GM19025 (cell line): ENCODE data around the gene MAT2B.

Experiments used
- ATAC-seq: cut with Tn5 transposase; IDR thresholded peaks from one replicate; pipeline ENCODE4 v1.9.1; 2021; ENCODE audit warnings: mild to moderate bottlenecking, low read depth, moderate library complexity; ENCODE audit not compliant: unreplicated experiment

The MAT2B gene

DNA sequence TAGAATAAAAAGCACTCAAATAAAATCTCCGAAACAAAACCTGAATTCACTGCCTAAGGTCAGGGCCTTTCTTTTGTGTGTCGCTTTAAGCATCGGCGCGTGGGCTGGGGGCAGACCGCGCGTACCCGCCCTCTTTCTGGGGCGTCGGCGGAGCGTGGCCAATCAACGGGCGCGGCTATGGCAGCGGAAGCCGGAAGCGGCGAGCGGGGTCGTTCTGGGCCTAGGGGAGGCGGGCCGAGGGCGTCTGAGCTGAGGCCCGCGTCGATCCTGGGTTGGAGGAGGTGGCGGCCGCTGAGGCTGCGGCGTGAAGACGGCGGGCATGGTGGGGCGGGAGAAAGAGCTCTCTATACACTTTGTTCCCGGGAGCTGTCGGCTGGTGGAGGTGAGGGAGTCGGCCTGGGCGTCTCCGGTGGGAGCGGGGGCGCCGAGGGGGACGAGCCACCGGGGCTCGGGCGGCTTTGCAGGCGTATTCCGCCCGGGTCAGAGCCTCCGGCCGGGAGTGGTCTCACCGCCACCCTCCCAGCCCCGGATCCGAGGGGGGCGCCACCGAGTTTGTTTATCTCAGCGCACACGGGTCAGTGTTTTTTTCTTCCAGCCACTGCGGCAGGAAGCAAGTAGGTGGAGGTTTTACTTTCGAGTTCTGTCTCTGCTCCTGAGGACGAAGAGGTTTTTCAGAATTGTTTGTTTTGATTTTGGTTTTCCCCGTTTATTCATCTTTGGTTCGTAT lies at the start of gene MAT2B:
TSS of gene MAT2B (plus strand) at position 252 of the 727 bp plus-strand sequence. CDS start at position 320, 68 bp downstream.
- ATAC-seq, result peak; percentile 89

DNA sequence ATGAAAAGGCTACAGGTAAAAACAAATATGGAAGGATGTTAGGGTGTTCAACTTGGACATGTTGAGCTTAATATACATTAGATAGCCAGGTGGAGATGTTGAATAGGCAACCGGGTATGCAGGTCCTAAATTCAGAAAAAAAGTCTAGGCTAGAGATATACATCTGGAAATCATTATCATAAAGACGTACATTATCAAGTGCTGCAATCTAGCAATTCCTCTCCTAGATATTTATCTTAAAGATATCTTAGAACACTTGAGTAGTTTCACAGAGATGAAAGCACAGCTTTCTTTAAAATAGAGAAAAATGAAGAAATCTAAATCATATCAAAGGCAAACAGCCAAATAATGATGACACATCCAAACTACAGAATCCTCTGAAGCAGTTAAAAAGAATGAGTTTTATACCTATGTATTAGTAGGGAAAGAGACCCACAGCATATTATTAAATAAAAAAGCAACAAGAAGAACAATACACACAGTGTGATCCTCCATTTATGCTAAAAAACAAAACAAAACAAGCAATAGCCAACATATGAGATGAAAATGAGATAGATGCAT lies 49.3 kb upstream of the MAT2B start:
- no peak for ATAC-seq

DNA sequence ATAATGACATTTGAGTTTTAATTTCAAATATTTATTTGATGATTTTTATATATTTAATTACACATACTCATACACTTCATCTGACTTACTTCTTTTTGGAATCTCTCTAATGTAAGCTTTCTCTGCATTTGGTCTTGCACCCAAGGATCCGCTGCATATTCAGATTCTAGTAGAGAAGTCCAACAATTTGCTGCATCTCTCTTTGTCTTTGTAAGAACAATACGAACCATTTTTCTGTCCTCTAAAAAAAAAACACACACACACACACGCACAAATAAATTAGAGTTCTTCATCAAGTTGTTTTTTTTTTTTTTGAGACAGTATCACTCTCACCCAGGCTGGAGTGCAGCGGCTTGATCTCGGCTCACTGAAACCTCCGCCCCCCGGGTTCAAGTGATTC lies 48.6 kb upstream of the MAT2B start:
- no peak for ATAC-seq

DNA sequence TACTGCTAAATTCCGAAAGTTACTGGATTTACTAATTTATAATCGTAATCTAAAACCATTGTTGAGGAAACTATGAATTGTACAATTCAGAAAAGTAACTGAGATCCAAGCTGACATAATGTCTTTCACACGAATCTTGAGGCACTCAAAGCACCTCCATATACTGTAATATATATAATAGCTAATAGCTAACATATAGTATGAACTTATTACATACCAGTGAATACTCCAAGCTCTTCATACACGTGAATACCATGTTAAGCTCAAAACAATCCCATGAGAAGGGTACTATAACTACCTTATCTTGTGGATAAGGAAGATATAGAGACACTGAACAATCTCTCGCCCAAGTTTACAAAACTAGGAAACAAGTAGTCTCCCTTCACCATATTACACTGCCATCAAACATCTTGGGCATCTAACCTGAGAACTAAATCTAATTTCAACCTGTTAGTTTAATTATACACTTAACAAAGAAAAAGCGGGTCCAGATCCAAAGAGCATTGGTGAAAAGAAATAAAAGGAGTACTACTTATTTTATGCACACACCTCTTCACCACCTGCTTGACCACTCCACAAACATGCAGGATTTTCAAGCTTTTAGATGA lies 46.5 kb upstream of the MAT2B start:
- no peak for ATAC-seq

DNA sequence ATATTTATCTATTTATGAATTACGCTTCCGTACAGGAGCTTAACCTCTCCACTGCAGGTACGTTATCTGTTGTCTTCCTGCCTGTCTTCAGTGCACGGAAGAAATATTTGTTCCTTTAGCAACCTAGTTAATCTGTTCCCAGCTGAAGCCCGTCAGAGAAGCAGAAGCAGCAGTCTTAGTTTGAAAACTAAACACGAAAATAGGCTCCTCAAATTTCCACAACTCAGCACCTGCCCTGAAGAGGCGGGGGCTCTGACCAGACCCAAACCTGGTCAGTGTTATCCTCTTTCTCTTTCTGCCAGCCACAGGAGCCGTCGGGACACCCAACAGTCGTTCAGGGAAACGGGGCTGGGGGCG lies 46.0 kb upstream of the MAT2B start:
- no peak for ATAC-seq

DNA sequence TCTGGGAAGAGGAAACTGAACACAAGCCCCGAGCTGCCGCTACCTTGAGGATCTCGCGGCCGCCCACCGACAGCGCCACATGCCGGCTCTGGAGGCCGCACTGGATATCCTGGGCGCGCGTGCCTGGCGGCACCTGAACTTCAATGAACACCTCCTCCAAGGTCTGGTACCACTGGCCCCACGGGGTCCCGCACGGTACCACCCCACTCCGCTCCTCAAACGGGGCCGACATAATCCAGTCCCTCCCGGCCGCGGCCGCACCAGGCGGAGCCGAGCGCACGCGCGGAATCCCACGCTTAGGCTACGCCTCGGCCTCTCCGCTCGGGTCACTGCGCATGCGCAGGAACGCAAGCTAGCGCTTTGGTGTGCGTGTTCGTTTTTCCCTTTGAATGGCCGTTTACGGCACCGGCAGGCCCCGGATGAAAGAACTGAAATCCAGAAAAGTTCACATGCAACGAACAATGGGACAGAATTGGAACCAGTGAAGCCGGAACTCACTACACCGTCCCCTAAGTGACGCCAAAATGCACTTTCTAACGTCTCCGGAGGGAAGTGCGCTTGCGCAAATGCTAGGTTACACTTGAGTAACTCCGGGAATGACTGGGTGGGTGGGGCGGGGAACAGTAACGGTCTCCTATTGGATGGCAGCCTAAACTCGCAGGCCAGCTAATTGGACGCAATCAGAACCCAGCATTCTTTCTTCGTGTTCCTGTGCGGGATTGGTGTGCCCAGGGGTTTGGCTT lies 45.4 kb upstream of the MAT2B start, which contains the start of gene NUDCD2:
TSS of gene NUDCD2 (minus strand) at position 284 of the 743 bp plus-strand sequence. CDS start at position 232, 52 bp downstream.
- peak; percentile 68 for ATAC-seq

DNA sequence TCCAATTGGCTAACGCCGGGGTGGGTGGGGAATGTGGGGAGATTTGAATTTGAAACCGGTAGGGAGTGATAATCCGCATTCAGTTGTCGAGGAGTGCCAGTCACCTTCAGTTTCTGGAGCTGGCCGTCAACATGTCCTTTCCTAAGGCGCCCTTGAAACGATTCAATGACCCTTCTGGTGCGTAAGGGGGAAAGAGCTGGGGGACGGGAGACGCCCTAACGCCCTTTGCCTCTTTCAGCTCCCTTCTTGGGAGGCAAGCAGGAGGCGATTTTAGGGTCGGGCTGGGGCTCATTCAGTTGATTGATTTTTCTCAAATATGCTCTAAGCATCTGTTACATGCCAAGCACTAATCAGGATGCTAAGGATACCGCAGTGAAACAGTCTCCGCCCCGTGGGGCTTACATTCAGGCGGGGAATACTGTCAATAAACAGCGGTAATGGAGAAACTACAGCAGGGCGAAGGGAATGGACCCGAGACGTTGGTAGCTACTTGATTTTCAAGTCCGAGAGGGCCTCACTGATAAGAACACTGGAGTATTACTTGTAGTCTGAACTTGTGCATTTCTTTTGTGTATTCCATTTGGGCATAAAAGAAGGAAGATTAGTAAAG lies 44.8 kb upstream of the MAT2B start, which contains the start of gene HMMR:
TSS of gene HMMR (plus strand) at position 71 of the 610 bp plus-strand sequence. CDS start at position 132, 61 bp downstream.
- ATAC-seq, result no peak

DNA sequence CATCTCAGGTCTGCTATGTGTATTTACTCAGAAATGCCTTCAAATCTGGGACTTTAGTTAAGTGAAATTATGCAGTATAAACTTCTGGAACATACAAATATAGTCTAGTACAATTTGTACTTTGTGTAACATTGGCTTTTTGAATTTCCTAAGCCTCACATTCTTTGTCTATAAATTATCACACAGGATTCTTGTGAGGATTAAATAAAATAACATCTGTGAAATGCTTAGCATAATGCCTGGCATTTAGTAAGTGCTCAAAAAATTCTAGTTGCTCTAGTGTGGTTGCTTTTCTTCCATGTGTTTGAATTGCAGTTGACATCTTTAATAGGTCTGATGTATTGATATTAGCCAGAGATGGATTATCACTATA lies 42.4 kb upstream of the MAT2B start:
- no peak for ATAC-seq

DNA sequence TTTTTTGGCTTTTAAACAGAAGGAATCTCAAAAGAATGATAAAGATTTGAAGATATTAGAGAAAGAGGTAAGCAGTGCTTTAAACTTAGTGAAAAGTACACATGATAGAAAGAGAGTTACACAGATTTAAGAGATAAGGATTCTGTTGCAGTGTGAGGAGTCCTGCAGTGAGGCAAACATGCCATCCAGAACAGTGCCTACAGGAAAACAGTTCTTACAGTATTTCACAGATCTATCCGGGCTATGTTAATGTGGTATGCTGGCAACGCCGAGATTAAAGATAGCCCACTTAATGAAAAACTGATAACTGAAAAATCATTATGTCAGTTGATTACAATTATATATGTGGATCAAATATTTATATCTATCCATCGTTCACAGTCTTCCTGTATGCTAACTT lies 37.7 kb upstream of the MAT2B start:
- ATAC-seq, result no peak

DNA sequence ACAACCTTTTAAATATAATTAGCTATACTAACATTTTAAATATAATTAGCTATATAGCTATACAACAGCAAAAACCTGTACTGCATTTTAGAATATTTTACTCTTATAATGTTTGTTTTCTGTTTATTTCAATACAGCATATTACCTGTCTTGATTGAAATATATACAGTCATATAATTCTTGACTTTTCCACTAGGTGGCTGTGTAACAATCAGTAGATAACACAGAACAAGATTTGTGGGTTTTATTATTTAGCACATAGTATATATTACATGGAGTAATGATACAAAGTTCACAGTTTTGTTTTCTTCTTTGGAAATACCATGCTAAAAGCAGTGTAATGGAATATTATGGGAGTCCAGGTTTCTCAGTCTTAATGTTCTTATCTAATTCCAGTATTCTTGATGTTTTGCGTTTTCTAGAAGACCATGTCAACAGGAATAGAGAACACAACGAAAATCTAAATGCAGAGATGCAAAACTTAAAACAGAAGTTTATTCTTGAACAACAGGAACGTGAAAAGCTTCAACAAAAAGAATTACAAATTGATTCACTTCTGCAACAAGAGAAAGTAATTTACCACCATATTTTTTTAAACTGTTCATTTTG lies 31.7 kb upstream of the MAT2B start:
- ATAC-seq, result peak; percentile 53

DNA sequence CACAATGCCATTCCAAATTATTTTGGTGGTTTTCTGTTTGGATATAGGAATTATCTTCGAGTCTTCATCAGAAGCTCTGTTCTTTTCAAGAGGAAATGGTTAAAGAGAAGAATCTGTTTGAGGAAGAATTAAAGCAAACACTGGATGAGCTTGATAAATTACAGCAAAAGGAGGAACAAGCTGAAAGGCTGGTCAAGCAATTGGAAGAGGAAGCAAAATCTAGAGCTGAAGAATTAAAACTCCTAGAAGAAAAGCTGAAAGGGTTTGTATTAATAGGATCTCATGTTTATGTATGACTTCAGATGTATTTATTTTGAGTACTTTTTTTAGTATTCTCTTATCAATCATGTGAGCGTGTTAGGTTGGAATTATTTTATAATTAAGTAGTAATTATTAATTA lies 30.0 kb upstream of the MAT2B start:
- no peak for ATAC-seq

DNA sequence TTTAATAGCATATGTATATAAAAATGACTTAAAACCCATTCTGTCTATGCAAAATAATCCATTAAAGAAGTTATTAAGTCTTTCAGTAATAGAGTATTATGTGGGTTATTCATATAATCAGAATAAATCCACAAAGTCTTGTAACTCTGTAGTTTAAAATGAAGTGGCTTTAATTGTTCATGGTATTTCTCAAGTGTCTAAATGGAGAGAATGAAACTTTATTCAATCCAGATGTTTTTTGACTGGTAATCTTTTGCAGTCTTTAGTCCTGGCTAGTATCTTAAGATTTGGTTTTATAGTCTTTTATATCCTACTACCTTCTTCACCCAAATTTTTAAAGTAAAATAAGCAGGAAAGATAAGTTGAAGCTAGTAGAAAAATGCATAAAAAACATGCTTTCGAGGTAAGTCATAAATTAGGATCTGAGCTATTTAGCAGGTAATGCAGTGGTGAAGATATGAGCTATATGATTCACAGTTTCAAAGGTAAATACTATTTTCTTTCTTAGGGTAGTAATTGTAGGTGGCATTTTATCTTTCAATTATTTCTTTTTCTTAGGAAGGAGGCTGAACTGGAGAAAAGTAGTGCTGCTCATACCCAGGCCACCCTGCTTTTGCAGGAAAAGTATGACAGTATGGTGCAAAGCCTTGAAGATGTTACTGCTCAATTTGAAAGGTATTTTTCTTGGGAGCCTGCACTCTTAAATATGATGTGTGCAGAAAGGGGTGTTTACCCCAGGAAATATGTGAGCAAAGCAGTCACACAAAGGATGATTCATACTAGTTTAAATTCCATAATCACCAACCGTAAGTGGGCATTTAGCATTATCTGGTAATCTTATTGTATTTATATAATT lies 27.1 kb upstream of the MAT2B start:
- ATAC-seq, result no peak

DNA sequence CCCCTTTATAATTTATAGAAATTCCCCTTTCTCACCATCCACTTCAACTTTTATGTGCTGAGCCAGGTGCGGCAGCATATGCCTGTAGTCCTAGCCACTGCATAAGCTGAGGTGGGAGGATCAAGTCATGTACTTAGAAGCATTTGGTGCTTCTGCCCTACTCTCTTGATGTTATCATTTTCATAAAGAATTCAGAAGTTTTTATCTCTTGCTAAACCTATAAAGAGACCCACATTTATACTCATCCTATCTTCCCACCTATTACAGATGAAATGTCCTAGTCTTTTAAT lies 26.5 kb upstream of the MAT2B start:
- no peak for ATAC-seq

DNA sequence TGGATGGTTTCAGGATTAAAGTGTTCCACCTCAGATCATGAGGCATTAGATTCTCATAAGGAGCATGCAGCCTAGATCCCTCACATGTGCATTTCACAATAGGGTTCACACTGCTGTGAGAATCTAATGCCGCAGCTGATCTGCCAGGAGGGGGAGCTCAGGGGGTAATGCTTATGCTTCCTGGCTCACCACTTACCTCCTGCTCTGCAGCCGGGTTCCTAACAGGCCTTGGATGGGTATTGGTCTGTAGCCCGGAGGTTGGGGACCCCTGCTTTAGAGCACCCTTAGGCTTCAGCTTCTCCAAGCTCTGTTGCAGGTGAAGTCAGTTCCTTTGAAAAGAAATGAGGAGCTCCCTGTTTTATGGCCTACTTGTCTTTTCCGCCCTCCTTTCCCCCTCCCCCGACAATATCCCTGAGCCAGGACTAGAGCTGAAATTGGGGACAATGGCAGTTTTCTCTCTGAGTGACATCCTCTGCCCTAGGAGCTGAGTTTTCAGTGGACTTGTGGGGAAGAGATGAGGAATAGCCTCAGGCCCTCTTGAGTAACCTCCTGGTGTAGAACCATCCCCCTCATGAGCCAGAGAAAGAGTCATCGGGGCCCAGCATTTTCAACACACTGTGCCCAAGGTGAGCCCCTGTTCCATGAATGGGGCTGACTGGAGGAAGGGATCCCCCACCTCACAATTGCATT lies 16.2 kb upstream of the MAT2B start:
- no peak for ATAC-seq

DNA sequence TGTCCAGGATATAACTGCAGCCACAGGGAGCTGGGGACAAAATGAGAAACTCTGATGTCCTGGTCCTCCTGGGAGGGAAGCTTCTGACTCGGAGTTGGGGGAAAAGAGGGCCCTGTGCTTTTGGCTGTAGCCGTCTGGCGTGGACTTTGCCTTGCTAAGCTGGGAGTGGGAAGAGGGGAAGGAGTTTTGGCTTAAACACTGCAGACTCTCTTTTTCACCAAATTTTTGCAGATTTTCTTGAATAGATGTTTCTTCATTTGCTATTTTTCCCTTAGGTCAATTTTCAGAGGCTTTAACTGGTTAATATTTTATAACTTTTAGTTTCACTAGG lies 15.7 kb upstream of the MAT2B start:
- no peak for ATAC-seq

DNA sequence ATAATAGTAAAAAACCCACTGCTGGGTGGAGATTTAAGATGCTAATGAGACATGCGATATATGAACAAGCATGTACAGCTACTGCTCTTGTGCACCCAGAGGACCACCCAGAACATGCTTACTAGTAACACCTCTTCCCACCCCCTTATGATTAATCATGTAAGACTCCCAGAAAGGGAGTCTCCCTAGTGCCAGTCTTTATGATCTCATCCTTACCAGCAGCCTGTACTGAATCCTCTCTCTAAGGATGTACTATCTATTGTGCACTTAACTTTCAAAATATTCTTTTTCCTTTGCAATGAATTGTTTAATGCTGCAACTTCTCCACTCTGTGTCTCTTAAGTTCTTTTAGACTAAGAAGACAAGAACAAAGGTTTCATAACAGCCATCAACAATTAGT lies 9.1 kb upstream of the MAT2B start:
- no peak for ATAC-seq

DNA sequence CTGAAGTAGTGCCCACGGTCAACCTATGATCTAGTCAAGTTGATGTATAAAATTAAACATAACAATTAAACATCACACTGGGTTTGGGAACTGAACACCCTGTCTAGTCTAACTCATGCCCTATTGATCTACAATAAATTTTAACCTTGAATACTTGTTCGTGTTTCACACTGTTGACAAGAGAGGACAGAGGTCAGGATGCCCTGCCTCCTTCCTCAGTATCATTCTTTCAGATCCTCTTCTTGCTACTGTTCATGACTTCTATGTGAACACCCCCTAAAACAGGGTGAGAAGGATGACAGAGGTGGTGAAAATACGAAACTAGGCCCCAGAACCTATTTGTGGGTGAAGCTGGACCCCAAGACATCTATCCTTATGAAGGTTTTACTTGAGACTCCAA lies 8.1 kb upstream of the MAT2B start:
- ATAC-seq, result no peak

DNA sequence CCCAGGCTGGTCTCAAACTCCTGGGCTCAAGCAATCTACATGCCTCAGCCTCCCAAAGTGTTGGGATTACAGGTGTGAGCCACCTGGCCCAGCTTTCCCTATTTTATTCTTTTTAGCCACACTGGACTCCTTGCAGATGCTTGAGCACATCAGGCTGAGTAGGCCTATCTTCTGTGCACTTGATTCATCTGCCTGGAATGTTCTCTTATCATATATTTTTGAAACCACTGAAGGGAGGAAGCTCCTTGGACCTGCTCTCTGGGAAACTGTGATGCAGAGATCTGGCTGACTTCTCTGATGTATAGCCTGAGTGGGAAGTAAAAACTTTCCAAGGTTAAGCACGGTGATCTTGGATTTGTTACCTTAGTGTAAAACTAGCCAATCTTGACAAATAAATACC lies 6.5 kb upstream of the MAT2B start:
- ATAC-seq, result no peak

DNA sequence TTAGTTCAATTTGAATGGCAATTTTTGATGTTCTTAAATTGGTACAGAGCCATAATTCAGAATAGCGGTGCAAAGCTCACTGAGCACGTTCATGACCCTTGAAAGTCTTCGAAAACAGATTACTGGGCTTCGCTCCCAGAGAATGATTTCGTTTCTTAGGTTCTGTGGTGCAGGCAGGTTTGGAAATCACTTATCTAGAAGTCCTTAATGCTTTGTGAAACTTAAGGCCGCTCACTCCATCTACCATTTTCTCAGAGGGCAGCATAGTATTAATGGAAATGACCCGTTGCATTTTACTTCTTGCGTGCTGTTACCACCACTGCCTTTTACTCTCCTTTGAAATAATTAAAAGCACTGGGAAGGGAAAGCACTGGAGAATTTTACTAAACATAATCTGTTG lies 2.9 kb upstream of the MAT2B start:
- ATAC-seq, result no peak
